Activated naive CD8-positive, alpha-beta T cell (primary cell): Measurements from ENCODE around the gene CCDC81.
"Not testable (repeated sequence)": the region's sequence is repeated elsewhere in the genome, so short reads cannot be mapped to it uniquely, and the experiment has no call there.

Source experiments
- H3K27ac Mint-ChIP-seq: one replicate; pipeline ENCODE4 v1.8.0; 2021; ENCODE audit warnings: mixed read lengths
- H3K27me3 Mint-ChIP-seq: one replicate; pipeline ENCODE4 v1.8.0; 2021; ENCODE audit warnings: mixed read lengths
- H3K36me3 Mint-ChIP-seq: one replicate; pipeline ENCODE4 v1.8.0; 2021; ENCODE audit warnings: mixed read lengths
- H3K4me1 Mint-ChIP-seq: one replicate; pipeline ENCODE4 v1.8.0; 2021; ENCODE audit warnings: low read depth, mixed read lengths
- H3K4me3 Mint-ChIP-seq: one replicate; pipeline ENCODE4 v1.8.0; 2021; ENCODE audit warnings: mild to moderate bottlenecking, mixed read lengths
- H3K9me3 Mint-ChIP-seq: one replicate; pipeline ENCODE4 v1.8.0; 2021; ENCODE audit warnings: low read depth, mixed read lengths

Gene CCDC81

DNA sequence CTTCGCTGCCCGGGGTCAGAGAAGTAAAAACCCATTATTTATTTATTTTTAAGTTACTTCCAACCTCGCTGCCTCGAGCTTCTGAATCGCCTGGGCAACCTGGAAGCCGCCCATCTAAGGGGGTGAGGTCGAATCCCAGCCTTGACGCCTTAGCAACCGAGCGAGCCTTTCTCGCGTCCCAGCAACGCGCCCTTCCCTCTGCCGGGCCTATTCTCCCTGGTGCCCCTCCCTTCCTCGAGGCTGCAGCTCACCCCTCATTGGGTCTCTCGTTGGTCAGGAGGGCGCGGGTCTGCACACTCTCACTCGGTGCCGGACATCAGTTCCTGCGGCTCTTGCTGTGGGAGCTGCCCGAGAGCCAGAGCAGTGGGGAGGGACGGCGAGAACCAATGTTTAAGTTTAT lies at the start of gene CCDC81:
Gene CCDC81 (plus strand): TSS at position 302 of the 400 bp plus-strand sequence. CDS start 277 bp downstream, outside the sequence.
- peaks cover 8% of the 10 kb centered on the region for H3K27me3 Mint-ChIP-seq
- H3K4me1 Mint-ChIP-seq, result no peaks in the 10 kb centered on the region
- H3K4me3 Mint-ChIP-seq, result no peak within 1 kb of the TSS
- H3K36me3 Mint-ChIP-seq, result peaks cover 4% of the 10 kb centered on the region
- no peak within 1 kb of the TSS for H3K27ac Mint-ChIP-seq
- no peaks in the 10 kb centered on the region for H3K9me3 Mint-ChIP-seq

DNA sequence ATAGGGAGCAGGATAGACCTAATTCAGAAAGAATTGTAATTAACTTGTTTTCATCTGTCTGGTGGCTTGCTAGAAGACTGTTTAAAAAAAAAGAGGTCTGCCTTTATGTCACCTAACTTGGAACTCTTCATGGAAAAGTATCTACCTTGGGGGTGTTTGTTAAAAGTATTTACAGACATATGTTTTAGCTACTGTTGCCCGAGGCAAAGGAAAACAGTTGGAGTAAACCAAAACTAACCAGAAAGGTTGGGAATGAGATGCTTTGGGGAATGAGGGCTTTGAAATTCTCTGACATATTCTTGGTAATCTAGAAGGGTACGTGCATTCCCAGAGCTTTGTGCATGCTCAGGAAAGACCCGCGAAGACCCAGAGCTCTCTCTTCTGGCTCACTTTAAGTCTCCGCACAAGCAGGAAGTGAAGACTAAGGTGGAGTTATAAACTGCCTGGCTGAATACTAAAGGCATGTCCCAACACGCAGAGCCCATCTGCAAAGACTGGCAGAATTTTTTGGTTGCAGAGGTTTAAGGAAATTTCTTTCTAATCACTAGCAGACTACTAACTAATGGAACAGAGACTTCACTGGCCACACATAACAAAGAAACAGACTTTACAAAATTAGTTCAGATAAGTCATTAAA lies 39.4 kb upstream of the CCDC81 start:
- H3K27ac Mint-ChIP-seq, result no peak overlapping the region
- H3K9me3 Mint-ChIP-seq, result no peaks in the 10 kb centered on the region
- H3K36me3 Mint-ChIP-seq, result peaks cover 44% of the 10 kb centered on the region
- no peaks in the 10 kb centered on the region for H3K27me3 Mint-ChIP-seq
- H3K4me1 Mint-ChIP-seq, result peaks cover 4% of the 10 kb centered on the region
- no peak overlapping the region for H3K4me3 Mint-ChIP-seq

DNA sequence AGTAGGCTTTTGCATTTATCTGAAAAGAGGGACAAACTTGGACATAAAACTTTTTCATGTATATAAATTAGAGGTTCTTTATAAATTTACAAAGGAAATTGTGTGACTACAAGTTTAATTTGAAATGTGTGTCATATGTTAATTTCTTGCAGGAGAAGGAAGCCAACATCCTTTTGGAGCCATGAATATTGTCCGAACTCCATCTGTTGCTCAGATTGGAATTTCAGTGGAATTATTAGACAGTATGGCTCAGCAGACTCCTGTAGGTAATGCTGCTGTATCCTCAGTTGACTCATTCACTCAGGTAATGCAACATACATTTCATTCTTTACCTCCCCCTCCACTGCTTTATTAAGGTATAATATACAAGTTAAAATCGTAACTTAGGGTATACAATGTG lies 37.5 kb upstream of the CCDC81 start:
- H3K36me3 Mint-ChIP-seq, result peaks cover 42% of the 10 kb centered on the region
- H3K4me3 Mint-ChIP-seq, result no peak overlapping the region
- H3K9me3 Mint-ChIP-seq, result no peaks in the 10 kb centered on the region
- no peak overlapping the region for H3K27ac Mint-ChIP-seq
- no peaks in the 10 kb centered on the region for H3K27me3 Mint-ChIP-seq
- peaks cover 14% of the 10 kb centered on the region for H3K4me1 Mint-ChIP-seq

DNA sequence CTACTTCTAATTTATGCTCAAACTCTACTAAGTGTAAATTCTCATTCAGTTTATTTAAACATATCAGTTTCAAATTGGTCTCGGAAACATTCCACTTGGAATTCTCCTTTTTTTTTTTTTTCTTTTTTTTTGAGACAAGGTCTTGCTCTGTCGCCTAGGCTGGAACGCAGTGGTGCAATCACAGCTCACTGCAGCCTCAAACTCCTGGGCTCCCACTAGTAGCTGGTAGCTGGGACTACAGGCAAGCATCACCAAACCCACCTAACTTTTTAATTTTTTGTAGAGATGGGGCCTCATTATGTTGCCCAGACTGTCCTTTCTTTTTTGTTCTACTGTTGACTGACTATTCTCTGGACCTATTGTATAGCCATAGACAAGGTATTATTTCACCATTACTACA lies 33.3 kb upstream of the CCDC81 start:
- Mint-ChIP-seq H3K9me3 (no peaks in the 10 kb centered on the region), H3K27ac (no peak overlapping the region), H3K27me3 (no peaks in the 10 kb centered on the region), H3K36me3 (peaks cover 24% of the 10 kb centered on the region), H3K4me1 (peaks cover 28% of the 10 kb centered on the region), H3K4me3 (no peak overlapping the region)

DNA sequence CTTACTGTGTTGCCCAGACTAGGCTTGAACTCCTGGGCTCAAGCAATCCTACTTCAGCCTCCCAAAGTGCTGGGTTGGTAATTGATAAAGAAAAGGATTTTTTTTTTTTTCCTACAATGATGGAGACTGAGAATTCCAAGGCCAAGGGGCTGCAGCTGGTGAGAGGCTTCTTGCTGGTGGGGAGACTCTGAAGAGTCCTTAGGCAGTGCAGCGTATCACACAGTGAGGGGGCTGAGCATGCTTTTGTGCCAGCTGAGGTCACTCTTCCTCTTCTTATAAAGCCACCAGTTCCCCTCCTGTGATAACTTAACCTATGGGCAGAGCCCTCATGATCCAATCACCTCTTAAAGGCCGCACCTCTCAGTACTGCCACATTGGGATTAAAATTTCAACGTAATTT lies 28.2 kb upstream of the CCDC81 start:
- Mint-ChIP-seq H3K36me3 (peaks cover 5% of the 10 kb centered on the region), H3K4me1 (peaks cover 20% of the 10 kb centered on the region), H3K27ac (no peak overlapping the region)

DNA sequence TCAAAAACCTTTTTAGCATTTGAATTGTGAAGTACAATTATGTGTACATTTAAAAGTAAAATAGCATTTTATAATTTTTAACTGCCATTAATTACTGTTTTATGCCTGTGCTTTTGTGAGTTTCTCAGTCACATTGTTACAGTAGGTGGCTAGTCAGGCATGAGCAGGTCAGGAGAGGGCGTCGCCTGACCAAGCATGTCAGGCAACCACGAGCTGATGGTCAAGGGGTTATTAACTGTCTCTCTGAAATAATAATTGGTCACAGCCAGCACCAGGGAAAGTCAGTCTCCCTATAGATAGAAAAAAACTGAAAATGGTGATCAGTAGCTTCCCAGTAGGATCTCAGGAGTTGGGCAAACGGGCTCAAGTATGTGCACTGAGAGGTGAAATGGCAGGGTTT lies 19.4 kb upstream of the CCDC81 start:
- H3K27ac Mint-ChIP-seq, result no peak overlapping the region
- H3K36me3 Mint-ChIP-seq, result peaks cover 7% of the 10 kb centered on the region
- peaks cover 1% of the 10 kb centered on the region for H3K27me3 Mint-ChIP-seq
- H3K4me3 Mint-ChIP-seq, result no peak overlapping the region
- no peaks in the 10 kb centered on the region for H3K9me3 Mint-ChIP-seq
- H3K4me1 Mint-ChIP-seq, result no peaks in the 10 kb centered on the region

More for the DNA sequence above, 28.2 kb upstream of the CCDC81 start:
- Mint-ChIP-seq H3K9me3 (no peaks in the 10 kb centered on the region), H3K27me3 (no peaks in the 10 kb centered on the region), H3K4me3 (no peak overlapping the region)

DNA sequence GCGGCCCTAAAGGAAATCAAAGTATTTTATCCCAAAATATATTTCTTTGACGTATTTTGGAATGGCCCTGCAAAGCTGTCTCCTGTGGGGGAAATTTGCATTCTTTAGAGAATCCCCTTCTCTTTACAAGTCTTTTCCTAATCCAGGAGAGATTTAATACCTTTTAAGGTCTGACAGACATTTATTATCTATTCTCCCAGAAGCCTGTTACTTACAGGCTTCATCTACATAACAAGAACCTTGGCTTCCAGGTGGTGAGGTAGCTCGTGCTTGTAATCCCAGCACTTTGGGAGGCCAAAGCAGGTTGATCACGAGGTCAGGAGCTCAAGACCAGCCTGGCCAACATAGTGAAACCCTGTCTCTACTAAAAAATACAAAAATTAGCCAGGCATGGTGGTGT lies 17.3 kb upstream of the CCDC81 start:
- H3K27ac Mint-ChIP-seq, H3K4me1 Mint-ChIP-seq, H3K9me3 Mint-ChIP-seq, H3K27me3 Mint-ChIP-seq, H3K36me3 Mint-ChIP-seq, H3K4me3 Mint-ChIP-seq: not testable (repeated sequence)

DNA sequence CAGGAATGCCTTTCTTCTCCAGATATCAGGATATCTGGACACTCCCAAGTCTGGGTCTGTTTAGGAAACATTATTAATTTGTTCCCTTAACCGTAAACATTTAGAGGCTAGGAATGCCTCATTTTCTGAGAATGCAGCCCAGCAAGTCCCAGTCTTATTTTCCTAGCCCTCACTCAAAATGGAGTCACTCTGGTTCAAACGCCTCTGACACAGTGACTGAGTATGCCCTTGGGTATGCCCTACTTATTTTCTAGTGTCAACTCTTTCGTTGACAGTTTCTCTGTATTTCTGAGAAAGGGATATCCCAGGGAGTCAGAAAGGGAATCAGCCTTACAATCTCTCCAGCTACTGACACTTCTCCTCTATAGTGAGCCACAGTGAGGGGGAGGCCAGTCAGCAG lies 16.0 kb upstream of the CCDC81 start:
- H3K9me3 Mint-ChIP-seq, result no peaks in the 10 kb centered on the region
- H3K4me3 Mint-ChIP-seq, result no peak overlapping the region
- no peaks in the 10 kb centered on the region for H3K4me1 Mint-ChIP-seq
- H3K27ac Mint-ChIP-seq, result no peak overlapping the region
- H3K27me3 Mint-ChIP-seq, result peaks cover 1% of the 10 kb centered on the region
- peaks cover 9% of the 10 kb centered on the region for H3K36me3 Mint-ChIP-seq

DNA sequence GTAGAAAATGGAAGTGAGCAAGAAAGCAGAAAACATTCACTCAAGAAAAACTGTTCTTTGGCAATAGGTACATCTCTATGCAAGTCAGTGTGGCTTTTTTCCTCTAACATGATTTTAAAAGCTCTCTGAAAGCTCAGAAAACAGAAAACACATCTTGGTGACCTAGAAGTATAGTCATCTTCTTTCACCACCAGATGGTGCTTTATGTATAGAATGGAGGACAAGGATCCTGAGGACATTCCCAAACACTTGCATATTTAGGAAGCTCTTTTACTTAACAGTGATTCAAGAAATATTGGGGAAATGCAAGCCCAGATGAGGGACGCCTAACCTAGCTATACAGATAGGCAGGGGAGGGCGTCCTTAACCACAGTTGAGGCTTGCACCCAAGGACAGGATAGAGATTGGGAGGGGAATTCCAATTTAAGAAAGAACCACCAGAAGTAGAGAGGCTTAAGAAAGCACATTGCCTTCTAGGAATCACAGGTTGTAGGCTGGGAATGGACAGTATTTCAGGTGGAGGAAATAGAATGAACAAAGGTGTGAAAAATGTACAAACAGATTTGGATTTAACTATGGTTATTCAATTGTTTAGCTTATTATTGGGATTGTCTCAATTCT lies 13.8 kb upstream of the CCDC81 start:
- Mint-ChIP-seq H3K27me3 (peaks cover 1% of the 10 kb centered on the region), H3K27ac (no peak overlapping the region), H3K36me3 (peaks cover 9% of the 10 kb centered on the region), H3K4me1 (no peaks in the 10 kb centered on the region), H3K9me3 (no peaks in the 10 kb centered on the region), H3K4me3 (no peak overlapping the region)

DNA sequence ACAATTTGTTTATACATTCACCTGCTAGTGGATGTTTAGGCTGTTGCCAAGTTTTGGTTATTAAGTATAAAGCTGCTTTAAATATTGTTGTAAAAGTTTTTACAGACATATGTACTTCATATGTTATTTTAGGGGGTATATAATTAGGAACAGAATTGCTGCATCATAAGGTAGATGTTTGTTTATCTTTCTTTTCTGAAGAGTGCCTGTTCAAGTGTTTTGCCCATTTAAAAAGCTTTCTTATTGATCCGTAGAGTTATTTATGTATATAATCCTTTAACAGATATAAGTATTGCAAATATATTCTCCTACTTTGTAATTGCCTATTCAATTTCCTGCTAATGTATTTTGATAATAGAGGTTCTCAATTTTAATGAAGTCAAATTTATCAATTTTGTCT lies 11.3 kb upstream of the CCDC81 start:
- Mint-ChIP-seq H3K9me3 (no peaks in the 10 kb centered on the region), H3K4me1 (no peaks in the 10 kb centered on the region), H3K27me3 (no peaks in the 10 kb centered on the region), H3K4me3 (no peak overlapping the region), H3K36me3 (peaks cover 9% of the 10 kb centered on the region), H3K27ac (no peak overlapping the region)

DNA sequence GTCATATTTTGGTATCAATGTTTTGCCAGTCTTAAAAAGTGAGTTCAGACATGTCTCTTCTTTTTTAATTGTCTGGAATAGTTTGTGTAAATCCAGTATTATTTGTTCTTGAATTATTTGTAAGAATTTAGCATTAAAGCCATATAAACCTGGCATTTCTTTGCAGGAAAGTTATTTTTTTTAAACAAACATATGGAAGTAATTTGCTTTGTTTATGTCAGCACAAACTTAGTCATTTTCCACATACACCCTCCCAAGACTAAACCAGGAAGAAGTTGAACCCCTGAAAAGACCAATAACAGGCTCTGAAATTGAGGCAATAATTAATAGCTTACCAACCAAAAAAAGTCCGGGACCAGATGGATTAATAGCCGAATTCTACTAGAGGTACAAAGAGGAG lies 9.1 kb upstream of the CCDC81 start:
- H3K9me3 Mint-ChIP-seq, result no peaks in the 10 kb centered on the region
- peaks cover 5% of the 10 kb centered on the region for H3K36me3 Mint-ChIP-seq
- H3K27me3 Mint-ChIP-seq, result no peaks in the 10 kb centered on the region
- H3K4me3 Mint-ChIP-seq, result no peak overlapping the region
- no peaks in the 10 kb centered on the region for H3K4me1 Mint-ChIP-seq
- no peak overlapping the region for H3K27ac Mint-ChIP-seq

DNA sequence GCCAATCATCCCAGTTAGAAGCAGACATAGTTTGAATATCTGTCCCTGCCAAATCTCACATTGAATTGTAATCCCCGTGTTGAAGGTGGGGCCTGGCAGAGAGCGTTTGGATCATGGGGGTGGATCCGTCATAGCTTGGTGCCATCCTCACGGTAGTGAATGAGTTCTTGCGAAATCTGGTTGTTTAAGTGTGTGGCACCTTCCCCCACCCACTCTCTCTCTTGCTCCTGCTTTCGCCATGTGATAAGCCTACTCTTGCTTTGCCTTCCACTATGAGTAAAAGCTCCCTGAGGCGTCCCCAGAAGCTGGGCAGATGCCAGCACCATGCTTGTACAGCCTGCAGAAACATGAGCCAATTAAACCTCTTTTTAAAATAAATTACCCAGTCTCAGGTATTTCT lies 5.0 kb upstream of the CCDC81 start:
- Mint-ChIP-seq H3K27me3 (peaks cover 6% of the 10 kb centered on the region), H3K36me3 (peaks cover 4% of the 10 kb centered on the region), H3K9me3 (no peaks in the 10 kb centered on the region), H3K4me3 (no peak overlapping the region), H3K4me1 (no peaks in the 10 kb centered on the region), H3K27ac (no peak overlapping the region)

DNA sequence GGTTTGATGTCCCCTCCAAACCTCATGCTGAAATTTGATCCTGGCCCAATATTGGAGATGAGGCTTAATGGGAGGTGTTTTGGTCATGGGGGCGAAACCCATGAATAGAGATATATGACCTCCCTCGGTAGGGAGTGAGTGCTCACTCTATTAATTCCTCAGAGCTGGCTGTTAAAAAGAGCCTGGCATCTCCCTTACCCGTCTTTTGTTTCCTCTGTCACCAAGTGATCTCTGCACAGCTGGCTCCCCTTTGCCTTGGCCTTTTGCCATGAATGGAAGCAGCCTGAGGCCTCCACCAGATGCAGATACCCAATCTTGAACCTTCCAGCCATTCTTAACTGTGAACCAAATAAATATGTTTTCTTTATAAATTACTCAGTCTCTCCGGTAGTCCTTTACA lies 4.5 kb upstream of the CCDC81 start:
- no peak overlapping the region for H3K27ac Mint-ChIP-seq

DNA sequence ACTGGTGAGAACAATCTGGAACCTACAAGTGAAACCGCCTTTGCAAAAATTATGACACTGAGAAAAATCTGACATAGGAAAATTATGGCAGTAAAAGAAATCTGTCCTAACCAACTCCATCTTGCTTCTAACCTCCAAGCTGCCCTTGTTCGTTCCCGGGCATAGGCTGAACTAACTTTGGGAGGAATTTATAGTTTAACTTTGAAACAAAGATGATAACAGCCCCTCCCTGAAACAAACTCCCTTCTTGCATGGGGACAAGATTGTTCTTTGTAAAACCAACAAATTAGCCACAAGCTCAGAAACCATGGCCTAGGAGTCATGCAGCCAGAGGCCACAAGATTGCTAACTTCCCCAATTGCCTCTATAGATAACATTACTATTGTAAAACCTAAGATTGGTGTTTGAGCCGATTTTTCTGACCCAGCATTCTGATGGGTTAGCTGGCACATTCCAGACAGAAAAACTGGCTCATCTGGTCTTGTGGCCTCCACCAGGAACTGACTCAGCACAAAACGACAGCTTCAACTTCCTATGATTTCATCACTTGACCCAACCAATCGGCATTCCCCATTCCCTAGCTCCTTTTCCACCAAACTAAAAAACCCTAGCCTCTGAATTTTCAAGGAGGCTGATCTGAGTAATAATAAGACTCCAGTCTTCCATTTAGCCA lies 3.6 kb upstream of the CCDC81 start:
- Mint-ChIP-seq H3K4me3 (no peak overlapping the region), H3K4me1 (no peaks in the 10 kb centered on the region), H3K36me3 (peaks cover 4% of the 10 kb centered on the region), H3K27me3 (peaks cover 6% of the 10 kb centered on the region), H3K9me3 (no peaks in the 10 kb centered on the region), H3K27ac (no peak overlapping the region)

More for the DNA sequence above, 4.5 kb upstream of the CCDC81 start:
- Mint-ChIP-seq H3K9me3 (no peaks in the 10 kb centered on the region), H3K36me3 (peaks cover 4% of the 10 kb centered on the region), H3K27me3 (peaks cover 6% of the 10 kb centered on the region), H3K4me3 (no peak overlapping the region), H3K4me1 (no peaks in the 10 kb centered on the region)

DNA sequence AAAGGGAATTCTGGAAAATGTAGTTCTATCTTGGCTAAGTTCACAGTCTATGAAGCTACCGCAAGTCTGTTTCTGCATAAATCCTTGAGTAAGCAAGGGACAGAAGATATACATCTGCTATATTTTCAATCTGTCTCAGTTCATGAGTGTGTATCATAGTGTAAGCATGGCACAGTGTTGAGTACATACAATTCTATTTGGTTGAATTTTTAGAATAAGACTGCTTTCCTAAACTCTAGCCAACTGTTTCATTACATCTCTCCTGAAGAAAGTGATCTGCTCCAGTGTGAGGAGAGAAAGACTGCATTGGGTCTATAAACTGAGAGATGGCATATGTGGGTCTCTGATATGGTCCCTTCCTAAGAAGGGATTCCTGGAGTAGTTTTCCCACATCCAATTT lies 2.6 kb upstream of the CCDC81 start:
- Mint-ChIP-seq H3K27me3 (peaks cover 8% of the 10 kb centered on the region), H3K27ac (no peak overlapping the region), H3K36me3 (peaks cover 4% of the 10 kb centered on the region), H3K9me3 (no peaks in the 10 kb centered on the region), H3K4me3 (no peak overlapping the region), H3K4me1 (no peaks in the 10 kb centered on the region)
